ENCODE data around the gene LAMB4. TPM values are rescaled to one million over a fixed set of nuclear protein-coding genes. Genes with fewer than 3 reads are reported as not detected.

The LAMB4 gene
- total RNA-seq, 2 experiments from 2014 or later, result not detected

DNA sequence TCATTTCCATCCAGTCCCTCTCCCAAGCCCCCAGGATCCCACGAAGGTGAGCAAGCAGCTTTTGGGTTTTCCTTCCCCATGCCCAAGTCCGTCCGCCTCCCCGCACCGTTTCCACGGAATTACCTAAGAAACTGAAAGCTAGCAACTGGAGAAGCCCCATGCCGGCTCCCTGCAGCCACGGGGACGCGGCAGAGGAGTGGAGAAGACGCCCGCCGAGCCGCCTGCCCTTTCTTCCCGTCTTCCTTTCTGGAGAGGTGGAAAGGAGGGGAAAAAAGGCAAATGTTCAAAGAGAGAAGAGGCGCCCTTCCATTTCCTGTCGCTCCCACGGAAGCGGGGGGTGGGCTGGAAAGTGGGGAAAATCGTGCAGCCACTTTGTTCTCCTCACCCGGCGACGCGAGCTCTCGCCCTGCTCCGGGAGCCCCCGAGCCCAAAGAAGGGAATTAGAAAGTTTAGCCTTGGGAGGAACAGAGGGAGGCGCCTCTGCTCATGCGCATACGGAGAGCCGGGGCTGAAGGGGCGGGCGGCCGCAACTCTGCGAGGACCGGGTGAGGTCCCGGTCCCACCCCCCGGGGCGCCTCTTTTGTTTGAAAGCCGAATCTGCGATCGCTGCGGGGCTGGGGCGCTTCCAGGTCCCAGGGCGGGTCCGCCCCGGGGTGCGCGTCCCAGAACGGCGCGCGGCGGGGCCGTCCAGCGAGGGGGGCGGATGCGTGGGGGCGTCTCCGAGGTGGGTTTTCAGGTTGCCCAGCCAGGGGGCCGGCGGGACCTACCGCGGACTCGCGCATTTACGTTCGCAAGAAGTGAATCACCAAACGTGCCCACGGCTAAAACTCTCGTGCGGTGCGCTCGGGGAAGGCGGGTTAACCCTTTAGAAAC, 127.2 kb downstream of the LAMB4 start, which contains the start of gene LAMB1:
TSS of gene LAMB1 (minus strand) at position 436 of the 873 bp plus-strand sequence. CDS start at position 160, 276 bp downstream.
- Mint-ChIP-seq H3K4me3 (peak within 1 kb of the TSS; percentile 65), H3K4me1 (ENCODE audit: low read depth) (peaks cover 19% of the 10 kb centered on the region), H3K27ac (no peak within 1 kb of the TSS), H3K9me3 (no peaks in the 10 kb centered on the region), H3K36me3 (ENCODE audit: low read depth) (no peaks in the 10 kb centered on the region), H3K27me3 (ENCODE audit: low read depth) (peaks cover 58% of the 10 kb centered on the region)
- no peak for DNase-seq
- intact Hi-C loops (cut with micrococcal nuclease), result loop anchor here (5.0 kb wide), 1 partner anchor 134 kb away; no protein-coding TSS in a partner anchor
- CTCF ChIA-PET, result interaction anchor here (2.0 kb wide), 1 partner anchor 143 kb away, joined by 5 read pairs; no protein-coding TSS in a partner anchor

DNA sequence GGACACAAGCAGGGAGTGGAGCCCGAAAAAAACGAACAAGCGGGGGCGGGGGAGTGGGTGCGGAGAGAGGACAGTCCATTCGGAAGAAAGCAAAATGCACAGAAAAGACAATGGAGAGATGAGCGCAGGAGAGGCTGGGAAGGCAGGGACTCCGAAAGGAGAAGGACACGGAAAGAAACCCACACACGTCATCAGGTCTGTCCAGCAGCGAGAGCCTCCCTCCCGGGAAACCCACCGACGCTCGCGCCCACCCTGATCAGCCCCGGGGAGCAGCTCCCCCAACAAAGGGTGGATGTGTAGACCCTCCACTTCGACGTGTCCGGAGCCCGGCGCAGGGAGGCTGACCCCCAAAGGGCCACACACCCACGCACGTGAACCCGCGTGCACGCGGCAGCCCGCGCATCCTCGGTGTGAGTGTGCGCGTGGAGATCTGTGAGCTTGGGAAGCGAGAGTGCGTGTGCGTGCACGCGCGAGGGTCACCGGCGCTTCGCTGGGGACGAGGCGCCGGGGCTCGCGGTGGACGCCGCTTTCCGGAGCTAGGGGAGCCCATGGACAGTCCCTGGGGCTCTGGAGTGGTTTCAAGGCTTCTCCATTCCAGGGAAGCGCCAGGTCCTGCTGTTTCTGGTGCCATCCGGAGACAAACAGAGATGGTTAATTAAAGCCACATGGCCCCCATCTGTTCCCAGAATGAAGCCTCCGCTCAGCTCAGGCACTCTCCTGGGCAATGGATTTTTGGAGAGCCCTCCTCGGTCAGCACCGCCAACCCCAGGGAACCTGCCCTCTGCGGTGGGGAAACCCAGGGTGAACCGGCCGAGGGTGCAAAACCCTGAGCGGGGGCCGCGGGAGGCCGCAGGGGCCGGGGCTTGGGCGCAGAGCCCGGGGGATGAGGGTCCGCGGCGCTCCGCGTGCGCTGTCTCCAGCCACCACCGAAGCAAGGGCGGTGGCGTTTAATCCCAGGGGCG, 128.1 kb downstream of the LAMB4 start:
- Mint-ChIP-seq H3K36me3 (ENCODE audit: low read depth) (no peaks in the 10 kb centered on the region), H3K27ac (no peak overlapping the region), H3K27me3 (ENCODE audit: low read depth) (peaks cover 55% of the 10 kb centered on the region), H3K9me3 (no peaks in the 10 kb centered on the region), H3K4me1 (ENCODE audit: low read depth) (peaks cover 19% of the 10 kb centered on the region), H3K4me3 (peak overlapping the region; percentile 65)
- DNase-seq, result no peak
- intact Hi-C loops (cut with micrococcal nuclease), result loop anchor here (5.0 kb wide), 1 partner anchor 135 kb away; no protein-coding TSS in a partner anchor
- CTCF ChIA-PET, result interaction anchor here (0.6 to 1.4 kb wide), 2 partner anchors 15 to 123 kb away, joined by 3 read pairs; no protein-coding TSS in a partner anchor

DNA sequence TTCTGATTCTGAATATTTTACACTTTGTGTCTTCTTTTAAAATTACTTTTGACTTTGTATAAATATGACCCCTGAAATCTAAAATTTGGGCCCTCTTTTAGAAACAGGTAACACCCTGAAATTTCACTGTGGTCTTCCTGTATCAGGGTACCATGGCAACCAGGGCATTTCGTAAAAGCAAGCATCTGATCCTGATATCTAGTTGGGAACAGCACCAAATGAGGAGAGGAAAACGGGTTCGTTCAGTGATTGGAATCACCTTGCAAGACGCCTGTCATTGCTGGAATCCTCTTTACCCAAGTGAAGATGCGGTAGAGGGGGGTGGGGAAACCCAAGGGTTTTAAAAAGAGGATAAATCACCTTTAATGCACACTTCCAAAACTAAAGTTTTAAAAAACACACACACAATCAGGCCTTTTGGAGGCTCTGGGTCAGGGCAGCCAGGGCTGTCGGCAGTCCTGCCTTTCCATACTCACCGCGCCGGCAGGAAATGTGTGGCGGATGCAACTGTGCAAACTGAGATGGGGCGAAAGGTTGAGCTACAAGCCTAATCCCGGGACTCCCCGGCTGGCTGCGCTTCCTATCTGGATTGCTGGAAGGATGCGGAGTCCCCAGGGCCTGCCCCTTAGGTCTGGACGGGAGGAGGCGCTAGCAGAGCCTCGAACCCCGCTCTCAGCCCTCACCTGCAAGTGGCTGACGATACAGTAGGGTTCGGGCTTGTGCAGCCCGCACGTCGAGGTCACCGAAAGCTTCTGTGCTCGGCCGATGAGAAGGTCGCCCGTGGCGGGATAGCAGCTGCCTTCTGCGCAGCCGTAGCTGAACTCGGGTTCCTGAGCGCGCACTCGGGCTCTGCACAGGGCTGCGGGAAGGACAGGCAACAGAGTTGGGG, 129.0 kb downstream of the LAMB4 start:
- Mint-ChIP-seq H3K36me3 (ENCODE audit: low read depth) (no peaks in the 10 kb centered on the region), H3K27me3 (ENCODE audit: low read depth) (peaks cover 53% of the 10 kb centered on the region), H3K4me3 (peak overlapping the region; percentile 63), H3K27ac (no peak overlapping the region), H3K4me1 (ENCODE audit: low read depth) (peaks cover 19% of the 10 kb centered on the region), H3K9me3 (no peaks in the 10 kb centered on the region)
- CTCF ChIA-PET, result interaction anchor here (0.6 to 1.4 kb wide), 3 partner anchors 15 to 122 kb away, joined by 3 read pairs; no protein-coding TSS in a partner anchor
- intact Hi-C loops (cut with micrococcal nuclease), result loop anchor here (5.0 kb wide), 1 partner anchor 136 kb away; no protein-coding TSS in a partner anchor
- DNase-seq, result peak; percentile 5

DNA sequence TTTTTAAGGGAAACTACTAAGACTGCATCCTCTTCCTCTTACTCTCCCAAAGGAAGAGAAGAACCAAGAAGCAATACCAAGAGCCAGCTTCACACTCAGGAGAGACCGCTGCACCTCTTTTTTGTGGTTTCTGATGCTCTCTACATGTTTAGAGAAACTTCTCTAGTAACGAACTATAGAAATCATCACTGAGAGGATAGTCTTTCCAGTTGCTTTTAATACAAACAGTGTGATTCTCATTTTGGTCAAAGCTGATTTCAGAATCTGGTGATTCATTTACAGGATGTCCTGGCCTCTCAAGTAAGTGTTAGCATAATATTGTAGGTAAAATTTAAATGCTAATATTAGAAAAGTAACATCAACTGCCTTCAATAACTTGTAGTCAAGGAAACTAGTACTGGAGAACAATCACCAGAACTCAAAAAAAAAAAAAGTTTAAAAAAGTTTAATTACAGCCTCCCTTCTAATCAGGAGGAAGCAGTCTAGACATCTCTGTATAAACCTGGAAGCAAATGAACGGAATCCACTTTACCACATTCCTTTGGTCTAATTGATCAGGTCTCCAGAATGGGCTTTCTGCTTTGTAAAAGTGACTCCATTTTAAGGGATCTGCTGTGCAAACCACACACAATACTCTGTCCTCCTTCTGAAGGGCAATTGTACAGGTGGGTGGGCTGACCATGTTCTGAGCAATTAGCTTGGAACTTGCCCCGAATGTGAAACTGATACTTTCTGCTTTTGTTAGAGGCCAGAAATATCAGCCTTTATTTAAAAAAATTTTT, 130.2 kb downstream of the LAMB4 start:
- H3K36me3 Mint-ChIP-seq (ENCODE audit: low read depth), result no peaks in the 10 kb centered on the region
- intact Hi-C loops (cut with micrococcal nuclease), result loop anchor here (5.0 kb wide), 1 partner anchor 137 kb away; no protein-coding TSS in a partner anchor
- no peak overlapping the region for H3K27ac Mint-ChIP-seq
- no peak overlapping the region for H3K4me3 Mint-ChIP-seq
- peaks cover 52% of the 10 kb centered on the region for H3K27me3 Mint-ChIP-seq (ENCODE audit: low read depth)
- H3K4me1 Mint-ChIP-seq (ENCODE audit: low read depth), result peaks cover 19% of the 10 kb centered on the region
- CTCF ChIA-PET, result interaction anchor here (0.6 to 1.3 kb wide), 2 partner anchors 15 to 146 kb away, joined by 3 read pairs; no protein-coding TSS in a partner anchor
- H3K9me3 Mint-ChIP-seq, result no peaks in the 10 kb centered on the region
- no peak for DNase-seq

DNA sequence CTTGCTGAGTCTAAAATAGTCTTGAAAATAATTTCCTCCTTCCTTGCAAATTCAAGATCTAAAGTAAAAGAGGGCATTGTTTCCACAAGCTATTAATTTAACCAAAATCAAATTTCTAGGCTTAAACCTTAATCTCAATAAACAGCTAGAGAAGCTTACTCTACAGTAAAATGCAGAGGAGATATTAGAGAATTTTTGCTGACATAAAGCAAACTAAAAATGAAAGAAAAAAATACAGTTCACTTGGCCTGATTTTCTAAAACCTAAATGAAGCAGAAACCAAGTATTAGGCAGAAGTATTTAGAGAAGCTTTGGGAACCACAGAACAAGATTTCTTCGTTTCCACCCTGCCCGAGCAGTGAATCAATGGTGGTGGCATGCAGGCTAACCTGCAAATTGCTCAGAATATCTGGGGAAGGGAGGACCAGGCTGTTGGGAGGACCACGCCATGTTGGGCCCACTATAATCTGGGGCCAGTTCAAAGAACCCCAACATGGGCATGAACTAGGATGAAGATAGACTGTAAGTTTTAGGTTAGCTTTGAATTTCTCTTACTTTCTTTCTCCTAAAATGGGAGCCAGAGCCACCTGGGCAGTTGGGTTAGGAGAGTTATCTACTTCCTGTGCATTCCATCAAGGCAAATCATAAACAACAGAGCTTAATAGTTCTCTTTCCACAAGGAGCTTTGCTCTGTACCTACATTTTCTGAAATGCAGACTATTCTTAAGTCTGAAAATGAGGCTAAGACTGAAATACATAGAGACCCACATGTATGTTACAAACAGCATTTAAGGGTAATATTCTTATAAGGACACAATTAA, 131.3 kb downstream of the LAMB4 start:
- intact Hi-C loops (cut with micrococcal nuclease), result no loop called here
- Mint-ChIP-seq H3K4me1 (ENCODE audit: low read depth) (peaks cover 16% of the 10 kb centered on the region), H3K27ac (no peak overlapping the region), H3K9me3 (no peaks in the 10 kb centered on the region), H3K27me3 (ENCODE audit: low read depth) (peaks cover 51% of the 10 kb centered on the region), H3K36me3 (ENCODE audit: low read depth) (no peaks in the 10 kb centered on the region), H3K4me3 (no peak overlapping the region)
- DNase-seq, result no peak
- CTCF ChIA-PET, result interaction anchor here (1.3 to 1.6 kb wide), 2 partner anchors 18 to 147 kb away, joined by 3 to 4 read pairs; no protein-coding TSS in a partner anchor

DNA sequence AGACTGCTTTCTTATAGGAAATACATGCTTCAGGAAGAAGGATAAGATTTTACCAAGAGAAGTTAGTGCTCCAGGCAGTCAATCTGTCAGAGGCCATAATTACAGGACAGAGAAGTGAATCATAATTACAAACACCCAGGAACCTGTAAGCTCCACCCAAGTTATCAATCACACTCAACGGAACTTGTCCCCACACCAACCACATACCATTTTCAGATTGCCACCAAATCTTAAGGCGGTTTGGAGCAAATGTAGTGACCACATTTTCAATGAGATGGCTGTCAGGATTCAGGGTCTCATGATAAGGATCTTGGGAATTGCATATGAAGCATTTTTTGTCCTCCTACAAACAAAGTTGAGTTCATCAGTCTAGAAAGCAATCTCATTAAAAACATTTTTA, 132.0 kb downstream of the LAMB4 start:
- Mint-ChIP-seq H3K27me3 (ENCODE audit: low read depth) (peaks cover 53% of the 10 kb centered on the region), H3K4me3 (no peak overlapping the region), H3K4me1 (ENCODE audit: low read depth) (peaks cover 11% of the 10 kb centered on the region), H3K36me3 (ENCODE audit: low read depth) (no peaks in the 10 kb centered on the region), H3K9me3 (no peaks in the 10 kb centered on the region), H3K27ac (no peak overlapping the region)
- intact Hi-C loops (cut with micrococcal nuclease), result no loop called here
- no peak for DNase-seq
- CTCF ChIA-PET, result interaction anchor here (1.6 kb wide), 1 partner anchor 19 kb away, joined by 4 read pairs; no protein-coding TSS in a partner anchor

DNA sequence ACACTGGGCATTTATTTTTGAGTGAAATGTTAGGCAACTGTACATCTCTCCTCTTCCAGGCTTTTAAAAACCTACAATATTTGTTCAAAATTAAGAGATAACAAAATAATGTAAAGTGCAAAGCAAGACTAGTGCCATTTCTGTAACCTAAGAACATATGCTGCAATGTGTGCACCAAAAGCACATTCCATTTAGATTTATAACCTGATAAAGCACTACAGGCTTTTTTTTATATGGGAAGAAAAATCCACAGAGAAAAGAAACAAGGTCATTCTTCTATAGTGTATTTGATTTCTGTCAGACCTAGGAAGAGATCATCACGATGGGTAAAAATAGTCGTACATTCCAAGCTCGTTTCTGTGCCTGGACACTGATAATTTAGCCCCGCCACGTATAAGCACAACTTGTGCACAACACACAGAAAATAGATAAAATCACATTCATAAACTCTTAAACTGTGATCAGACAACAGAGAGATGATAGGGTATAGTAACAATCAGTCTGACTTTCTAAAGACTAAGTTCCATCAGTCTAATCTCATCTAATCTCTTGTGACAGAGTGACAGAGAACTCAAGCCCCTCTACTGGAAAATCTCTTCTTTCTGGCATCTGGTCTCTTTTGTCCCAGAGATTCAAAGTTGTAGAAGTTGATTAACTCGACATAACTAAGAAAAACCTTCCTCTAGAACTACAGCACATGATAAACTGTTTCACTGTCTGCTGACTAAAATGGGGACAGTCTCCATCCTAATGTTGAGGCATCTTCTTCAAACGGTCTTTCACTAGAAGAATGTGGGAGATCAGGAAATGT, 133.9 kb downstream of the LAMB4 start:
- Mint-ChIP-seq H3K36me3 (ENCODE audit: low read depth) (no peaks in the 10 kb centered on the region), H3K27me3 (ENCODE audit: low read depth) (peaks cover 44% of the 10 kb centered on the region), H3K27ac (no peak overlapping the region), H3K4me3 (no peak overlapping the region), H3K9me3 (no peaks in the 10 kb centered on the region), H3K4me1 (ENCODE audit: low read depth) (no peaks in the 10 kb centered on the region)
- DNase-seq, result no peak
- CTCF ChIA-PET, result no interaction called here
- intact Hi-C loops (cut with micrococcal nuclease), result no loop called here

DNA sequence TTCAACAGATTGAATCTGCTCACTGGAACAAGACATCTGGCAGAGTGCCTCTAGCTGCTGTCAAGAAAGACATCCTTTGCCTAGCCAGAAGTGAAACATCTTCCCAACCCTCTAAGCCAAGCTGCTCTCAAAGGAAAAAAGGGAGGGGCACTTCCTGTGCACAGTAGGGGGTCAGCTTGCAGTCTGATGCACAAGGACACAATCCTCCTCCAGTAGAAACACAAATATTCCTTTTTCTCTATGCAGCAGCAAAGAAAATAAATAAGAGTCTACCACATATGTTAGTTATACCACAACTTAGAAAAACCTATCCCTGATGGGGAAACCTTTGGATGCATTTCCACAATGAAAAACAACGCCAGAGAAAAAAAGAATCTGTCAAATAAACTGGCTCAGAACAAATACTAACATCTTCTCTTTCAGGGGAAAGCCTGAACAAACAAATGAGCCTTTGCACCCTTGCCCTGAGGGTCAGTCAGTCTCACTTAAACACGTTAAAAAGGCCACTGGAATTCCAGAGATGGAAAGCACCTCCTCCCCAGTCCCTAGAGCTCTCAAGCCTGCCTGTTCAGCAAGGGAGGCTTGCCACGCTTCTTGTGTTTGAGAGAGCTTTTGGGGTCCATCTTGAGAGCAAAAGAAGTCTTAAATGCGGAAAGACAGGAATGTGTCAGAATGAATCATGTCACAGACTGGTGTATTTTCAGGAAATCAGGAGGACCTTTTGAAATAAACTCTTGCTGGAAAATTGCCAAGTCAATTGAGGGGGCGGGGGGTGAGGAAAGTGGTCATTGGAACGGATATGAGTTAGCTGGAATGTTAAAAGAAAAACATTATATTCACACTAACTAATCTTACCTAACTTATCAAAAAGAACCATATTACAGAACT, 134.7 kb downstream of the LAMB4 start:
- H3K27ac Mint-ChIP-seq, result no peak overlapping the region

DNA sequence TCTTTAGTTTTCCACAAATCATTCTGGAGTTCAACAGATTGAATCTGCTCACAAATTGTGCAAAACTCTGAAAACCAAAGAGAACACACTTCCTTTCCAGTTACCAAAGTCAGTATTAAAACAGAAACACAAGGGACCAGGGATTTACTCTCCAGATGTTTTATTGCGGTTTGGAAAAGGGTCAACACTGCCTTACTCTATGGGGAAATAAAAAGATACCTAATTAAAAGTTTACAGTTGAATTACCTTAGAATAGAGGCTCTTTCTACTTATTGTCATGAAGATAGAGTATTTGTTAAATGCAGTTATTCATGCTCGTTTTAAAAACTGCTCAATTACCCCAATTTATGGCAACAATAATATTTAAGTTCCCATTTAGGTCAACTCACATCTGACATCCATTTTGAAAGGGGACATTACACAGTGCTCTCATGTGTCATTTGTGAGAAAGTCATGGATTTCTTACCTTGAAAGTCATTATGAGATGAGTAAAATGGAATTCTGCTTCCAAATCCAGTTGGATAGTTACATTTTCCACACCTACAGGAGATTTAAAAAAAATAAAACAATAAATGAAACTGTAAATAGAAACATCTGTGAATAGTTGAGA, 135.6 kb downstream of the LAMB4 start:
- Mint-ChIP-seq H3K4me1 (ENCODE audit: low read depth) (no peaks in the 10 kb centered on the region), H3K27ac (no peak overlapping the region), H3K36me3 (ENCODE audit: low read depth) (no peaks in the 10 kb centered on the region), H3K9me3 (no peaks in the 10 kb centered on the region), H3K27me3 (ENCODE audit: low read depth) (peaks cover 38% of the 10 kb centered on the region), H3K4me3 (no peak overlapping the region)
- CTCF ChIA-PET, result no interaction called here
- no peak for DNase-seq
- intact Hi-C loops (cut with micrococcal nuclease), result no loop called here

More for the DNA sequence above, 134.7 kb downstream of the LAMB4 start:
- DNase-seq, result no peak
- peaks cover 38% of the 10 kb centered on the region for H3K27me3 Mint-ChIP-seq (ENCODE audit: low read depth)
- H3K9me3 Mint-ChIP-seq, result no peaks in the 10 kb centered on the region
- no peaks in the 10 kb centered on the region for H3K4me1 Mint-ChIP-seq (ENCODE audit: low read depth)
- CTCF ChIA-PET, result no interaction called here
- H3K4me3 Mint-ChIP-seq, result no peak overlapping the region
- intact Hi-C loops (cut with micrococcal nuclease), result no loop called here
- H3K36me3 Mint-ChIP-seq (ENCODE audit: low read depth), result no peaks in the 10 kb centered on the region
